HAP-1 (cell line): Measurements from ENCODE around the gene LLGL2.

Source experiments
- DNase-seq, 2 experiments: peaks; one replicate each; pipeline ENCODE4 v3.0.0-alpha.2; 2016 to 2020; ENCODE audit warnings: low spot score in 2 of 2
- H3K27me3 ChIP-seq: fragments of 250-450 bp; sonication (Bioruptor Pico); 2 replicates; pipeline ENCODE4 v1.5.1; 2020; ENCODE audit warnings: low read depth, mild to moderate bottlenecking, moderate library complexity
- H3K36me3 ChIP-seq: fragments of 250-450 bp; sonication (Bioruptor Pico); replicated peaks from 2 replicates; pipeline ENCODE4 v1.5.1; 2020; ENCODE audit warnings: mild to moderate bottlenecking
- H3K4me1 ChIP-seq: fragments of 250-450 bp; sonication (Bioruptor Pico); 2 replicates; pipeline ENCODE4 v1.5.1; 2020; ENCODE audit warnings: mild to moderate bottlenecking
- H3K4me3 ChIP-seq: fragments of 250-450 bp; sonication (Bioruptor Pico); 2 replicates; pipeline ENCODE4 v1.5.1; 2020; ENCODE audit warnings: mild to moderate bottlenecking, moderate library complexity
- H3K9me3 ChIP-seq: fragments of 250-450 bp; sonication (Bioruptor Pico); 2 replicates; pipeline ENCODE4 v1.5.1; 2020; ENCODE audit warnings: mild to moderate bottlenecking, moderate library complexity
- in situ Hi-C: fragments of 300-500 bp; cut with MboI; formaldehyde crosslinking; loops from 3 replicates; pipeline ENCODE4 v1.14.3; 2020; ENCODE audit warnings: low sequenced_read_pairs, inconsistent platforms, mixed read lengths

The LLGL2 gene

GRCh38 chr17:75564195-75564594 is 38.7 kb downstream of the LLGL2 start:
- Histone ChIP-seq H3K9me3 (no peaks in the 10 kb centered on the region), H3K27me3 (no peaks in the 10 kb centered on the region), H3K36me3 (peaks cover 3% of the 10 kb centered on the region; the same call in 1 of the 2 replicates), H3K4me1 (no peaks in the 10 kb centered on the region), H3K4me3 (no peak overlapping the region)
- no peak for DNase-seq
- in situ Hi-C loops = no loop called here

- H3K27me3 ChIP-seq = no peaks in the 10 kb centered on the region
- no peaks in the 10 kb centered on the region for H3K9me3 ChIP-seq
- no peak for DNase-seq
- H3K36me3 ChIP-seq = 0 out of 2 replicates have a peak, but pooled peaks cover 3% of the 10 kb centered on the region
- no peaks in the 10 kb centered on the region for H3K4me1 ChIP-seq
- in situ Hi-C loops = no loop called here
- no peak overlapping the region for H3K4me3 ChIP-seq
Measured at GRCh38 chr17:75565066-75565465, 39.6 kb downstream of the LLGL2 start.

- Histone ChIP-seq H3K36me3 (0 out of 2 replicates have a peak, but pooled peaks cover 3% of the 10 kb centered on the region), H3K4me3 (no peak overlapping the region), H3K4me1 (no peaks in the 10 kb centered on the region), H3K27me3 (no peaks in the 10 kb centered on the region), H3K9me3 (no peaks in the 10 kb centered on the region)
- no peak for DNase-seq
- in situ Hi-C loops = no loop called here
Measured at GRCh38 chr17:75565618-75566017, 40.1 kb downstream of the LLGL2 start.

DNA sequence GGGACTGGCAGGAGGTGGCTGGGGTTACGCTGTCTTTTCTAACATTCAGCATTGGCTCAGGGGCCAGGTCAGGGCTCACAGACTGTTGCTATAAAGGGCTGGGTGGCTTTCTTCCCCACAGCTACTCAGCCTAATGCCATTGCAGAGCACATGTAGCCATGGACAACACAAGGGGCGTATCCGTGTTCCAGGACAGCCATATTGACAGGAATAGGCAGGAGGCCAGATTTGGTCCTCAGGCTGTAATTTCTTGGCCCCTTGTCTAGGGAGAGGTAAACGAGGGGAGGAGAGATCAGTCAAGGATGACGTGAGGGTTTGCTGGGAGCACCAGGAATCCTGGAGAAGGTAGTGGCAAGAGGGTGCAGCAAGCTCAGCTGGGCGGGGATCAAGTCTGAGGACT is 40.9 kb downstream of the LLGL2 start:
- Histone ChIP-seq H3K36me3 (0 out of 2 replicates have a peak, but pooled peaks cover 3% of the 10 kb centered on the region), H3K4me1 (no peaks in the 10 kb centered on the region), H3K27me3 (no peaks in the 10 kb centered on the region), H3K4me3 (no peak overlapping the region), H3K9me3 (no peaks in the 10 kb centered on the region)
- in situ Hi-C loops = no loop called here
- DNase-seq = no peak

DNA sequence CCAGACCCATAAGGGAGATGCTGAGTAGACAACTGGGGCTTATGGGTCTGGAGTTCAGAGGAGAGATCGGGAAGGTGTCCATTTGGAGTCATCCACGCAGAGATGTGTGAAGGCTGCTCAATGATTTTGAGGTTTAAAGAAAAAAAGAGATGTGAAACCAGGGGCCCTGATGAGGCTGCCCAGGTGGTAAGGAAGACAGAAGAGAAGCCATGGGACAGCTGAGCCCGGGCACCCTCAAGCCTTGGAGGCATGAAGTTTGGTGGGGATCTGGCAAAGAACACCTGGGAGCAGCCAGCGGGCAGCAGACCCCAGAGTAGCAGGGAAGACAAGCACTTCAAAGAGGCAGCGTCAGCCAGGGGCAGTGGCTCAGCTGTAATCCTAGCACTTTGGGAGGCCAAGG is 41.3 kb downstream of the LLGL2 start:
- no peaks in the 10 kb centered on the region for H3K9me3 ChIP-seq
- H3K36me3 ChIP-seq = 0 out of 2 replicates have a peak, but pooled peaks cover 3% of the 10 kb centered on the region
- DNase-seq = no peak
- H3K4me3 ChIP-seq = no peak overlapping the region
- in situ Hi-C loops = no loop called here
- no peaks in the 10 kb centered on the region for H3K4me1 ChIP-seq
- H3K27me3 ChIP-seq = no peaks in the 10 kb centered on the region

DNA sequence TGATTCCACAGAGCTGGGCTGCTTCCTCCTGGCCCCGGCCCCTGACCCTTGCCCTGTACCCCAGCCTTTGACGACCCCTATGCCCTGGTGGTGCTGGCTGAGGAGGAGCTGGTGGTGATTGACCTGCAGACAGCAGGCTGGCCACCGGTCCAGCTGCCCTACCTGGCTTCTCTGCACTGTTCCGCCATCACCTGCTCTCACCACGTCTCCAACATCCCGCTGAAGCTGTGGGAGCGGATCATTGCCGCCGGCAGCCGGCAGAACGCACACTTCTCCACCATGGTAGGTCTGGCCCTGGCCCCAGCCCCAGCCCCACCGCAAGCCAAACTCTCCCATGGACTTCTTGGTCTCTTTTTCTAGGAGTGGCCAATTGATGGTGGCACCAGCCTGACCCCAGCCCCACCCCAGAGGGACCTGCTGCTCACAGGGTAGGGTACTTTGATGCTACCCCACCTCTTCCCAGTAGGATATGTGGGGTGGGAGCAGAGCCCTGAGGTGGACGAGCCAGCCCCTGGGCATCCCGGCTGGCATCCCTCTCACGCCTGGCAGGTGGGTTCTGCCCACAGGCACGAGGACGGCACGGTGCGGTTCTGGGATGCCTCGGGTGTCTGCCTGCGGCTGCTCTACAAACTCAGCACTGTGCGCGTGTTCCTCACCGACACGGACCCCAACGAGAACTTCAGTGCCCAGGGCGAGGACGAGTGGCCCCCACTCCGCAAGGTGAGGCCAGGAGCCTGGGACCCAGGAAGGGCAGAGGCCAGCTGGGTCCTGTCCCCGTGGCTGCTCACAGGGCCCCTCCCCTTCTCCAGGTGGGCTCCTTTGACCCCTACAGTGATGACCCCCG is 43.1 kb downstream of the LLGL2 start:
- no peaks in the 10 kb centered on the region for H3K27me3 ChIP-seq
- DNase-seq = no peak
- H3K9me3 ChIP-seq = no peaks in the 10 kb centered on the region
- H3K36me3 ChIP-seq = 0 out of 2 replicates have a peak, but pooled peaks cover 3% of the 10 kb centered on the region
- in situ Hi-C loops = no loop called here
- H3K4me3 ChIP-seq = no peak overlapping the region
- no peaks in the 10 kb centered on the region for H3K4me1 ChIP-seq

- no peaks in the 10 kb centered on the region for H3K36me3 ChIP-seq
Measured at GRCh38 chr17:75570034-75570676, 44.7 kb downstream of the LLGL2 start.

DNA sequence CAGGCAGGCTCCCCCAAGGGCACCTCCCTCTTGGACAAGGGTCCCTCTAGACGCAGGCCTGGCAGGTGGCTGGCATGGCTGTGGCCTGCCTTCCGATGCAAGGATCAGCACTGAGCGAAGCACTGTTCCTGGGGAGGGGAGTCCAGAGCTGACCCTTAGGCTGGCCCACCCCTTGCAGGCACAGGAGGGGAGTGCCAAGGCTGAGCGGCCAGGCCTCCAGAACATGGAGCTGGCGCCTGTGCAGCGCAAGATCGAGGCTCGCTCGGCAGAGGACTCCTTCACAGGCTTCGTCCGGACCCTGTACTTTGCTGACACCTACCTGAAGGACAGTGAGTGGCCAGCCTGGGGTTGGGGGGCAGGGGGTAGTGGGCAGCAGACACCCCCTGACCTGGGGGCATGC is 45.3 kb downstream of the LLGL2 start:
- Histone ChIP-seq H3K27me3 (no peaks in the 10 kb centered on the region), H3K4me3 (no peak overlapping the region), H3K9me3 (no peaks in the 10 kb centered on the region), H3K4me1 (no peaks in the 10 kb centered on the region), H3K36me3 (no peaks in the 10 kb centered on the region)
- DNase-seq = no peak
- in situ Hi-C loops = no loop called here

More at GRCh38 chr17:75570034-75570676, 44.7 kb downstream of the LLGL2 start:
- no peak for DNase-seq
- in situ Hi-C loops = no loop called here
- Histone ChIP-seq H3K27me3 (no peaks in the 10 kb centered on the region), H3K9me3 (no peaks in the 10 kb centered on the region), H3K4me3 (no peak overlapping the region), H3K4me1 (no peaks in the 10 kb centered on the region)

GRCh38 chr17:75571197-75571884 is 45.8 kb downstream of the LLGL2 start:
- H3K27me3 ChIP-seq = no peaks in the 10 kb centered on the region
- in situ Hi-C loops = no loop called here
- H3K9me3 ChIP-seq = no peaks in the 10 kb centered on the region
- H3K4me3 ChIP-seq = no peak overlapping the region
- H3K4me1 ChIP-seq = no peaks in the 10 kb centered on the region
- no peak for DNase-seq
- no peaks in the 10 kb centered on the region for H3K36me3 ChIP-seq

DNA sequence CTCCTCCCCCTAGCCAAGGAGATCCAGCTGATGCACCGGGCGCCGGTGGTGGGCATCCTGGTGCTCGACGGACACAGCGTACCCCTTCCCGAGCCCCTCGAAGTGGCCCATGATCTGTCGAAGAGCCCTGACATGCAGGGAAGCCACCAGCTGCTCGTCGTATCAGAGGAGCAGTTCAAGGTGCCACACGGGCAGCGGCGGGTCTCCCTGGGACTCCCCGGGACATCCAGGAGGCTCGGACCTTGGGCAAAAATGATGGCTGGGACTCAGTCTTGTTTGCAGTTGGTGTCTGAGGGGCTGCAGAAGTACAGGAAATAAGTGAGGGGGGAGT is 46.4 kb downstream of the LLGL2 start:
- no peaks in the 10 kb centered on the region for H3K36me3 ChIP-seq
- H3K4me1 ChIP-seq = no peaks in the 10 kb centered on the region
- H3K9me3 ChIP-seq = no peaks in the 10 kb centered on the region
- no peak overlapping the region for H3K4me3 ChIP-seq
- in situ Hi-C loops = no loop called here
- H3K27me3 ChIP-seq = no peaks in the 10 kb centered on the region
- no peak for DNase-seq

GRCh38 chr17:75572713-75573539 is 47.4 kb downstream of the LLGL2 start:
- Histone ChIP-seq H3K36me3 (no peaks in the 10 kb centered on the region), H3K4me3 (no peak overlapping the region), H3K9me3 (no peaks in the 10 kb centered on the region), H3K4me1 (no peaks in the 10 kb centered on the region), H3K27me3 (no peaks in the 10 kb centered on the region)
- DNase-seq = no peak
- in situ Hi-C loops = no loop called here

- no peaks in the 10 kb centered on the region for H3K27me3 ChIP-seq
- H3K9me3 ChIP-seq = no peaks in the 10 kb centered on the region
- peaks cover under 1% of the 10 kb centered on the region; the same call in 1 of the 2 replicates for H3K4me1 ChIP-seq
- DNase-seq = no peak
- no peaks in the 10 kb centered on the region for H3K36me3 ChIP-seq
- H3K4me3 ChIP-seq = no peak overlapping the region
- in situ Hi-C loops = no loop called here
Measured at GRCh38 chr17:75573540-75573957, 48.1 kb downstream of the LLGL2 start.

DNA sequence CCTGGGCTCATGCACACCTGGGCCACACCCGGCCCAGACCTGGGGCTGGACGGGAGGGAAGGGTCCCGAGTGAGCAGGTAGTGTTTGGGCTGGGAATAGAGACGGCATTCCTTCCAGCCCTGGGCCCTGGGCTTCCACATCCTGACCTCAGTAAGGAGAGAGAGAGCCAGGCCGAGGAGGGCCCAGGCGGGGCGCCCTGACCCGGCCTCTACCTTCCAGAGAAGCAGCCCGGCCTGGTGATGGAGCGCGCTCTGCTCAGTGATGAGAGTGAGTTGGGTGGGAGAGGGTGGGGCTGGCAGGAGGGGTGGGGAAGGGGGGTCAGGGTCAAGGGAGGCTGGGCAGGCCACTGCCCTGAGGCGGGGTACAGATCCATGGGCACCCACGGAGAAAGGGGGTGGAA is 48.5 kb downstream of the LLGL2 start:
- in situ Hi-C loops = no loop called here
- Histone ChIP-seq H3K27me3 (no peaks in the 10 kb centered on the region), H3K4me3 (no peak overlapping the region), H3K36me3 (no peaks in the 10 kb centered on the region), H3K4me1 (peaks cover 5% of the 10 kb centered on the region), H3K9me3 (no peaks in the 10 kb centered on the region)
- no peak for DNase-seq
